CD4-positive, CD25-positive, alpha-beta regulatory T cell (primary cell): Measurements from ENCODE around the gene SIN3B. TPM values are rescaled to one million over a fixed set of nuclear protein-coding genes. Genes with fewer than 3 reads are reported as not detected.
"Not testable (repeated sequence)": the region's sequence is repeated elsewhere in the genome, so short reads cannot be mapped to it uniquely, and the experiment has no call there.

ENCODE experiments used
- ATAC-seq, 2 donors: fragments of 150-1000 bp; cut with Tn5 transposase; one replicate each; pipeline ENCODE4 v1.10.0; 2021; ENCODE audit warnings: low read depth in 2 of 2, moderate number of reproducible peaks in 2 of 2, moderate library complexity in 1 of 2
- DNase-seq, 3 donors: peaks; one replicate each; pipeline versions ENCODE4 v3.0.0 to v3.0.0-alpha.2; 2012 to 2022; ENCODE audit warnings: mixed read lengths in 1 of 3
- H3K27ac ChIP-seq: one replicate; pipeline ENCODE4 v1.7.0; 2013; ENCODE audit warnings: mild to moderate bottlenecking, low read length; ENCODE audit not compliant: insufficient read depth, poor library complexity, severe bottlenecking
- H3K27me3 ChIP-seq: one replicate; pipeline ENCODE4 v1.7.0; 2013; ENCODE audit warnings: low read length; ENCODE audit not compliant: control insufficient read depth, insufficient read depth
- H3K36me3 ChIP-seq: one replicate; pipeline ENCODE4 v1.7.0; 2013; ENCODE audit warnings: mild to moderate bottlenecking, low read length, moderate library complexity; ENCODE audit not compliant: control insufficient read depth, insufficient read depth
- H3K4me1 ChIP-seq: 2 replicates; pipeline ENCODE4 v1.7.0; 2013; ENCODE audit warnings: mild to moderate bottlenecking, low read length; ENCODE audit not compliant: insufficient read depth, control insufficient read depth, poor library complexity, severe bottlenecking
- H3K4me3 ChIP-seq: one replicate; pipeline ENCODE4 v1.7.0; 2013; ENCODE audit warnings: low read depth, mild to moderate bottlenecking, low read length, moderate library complexity
- H3K9me3 ChIP-seq, 2 experiments: 1 replicate in 1 of 2; 2 replicates in 1 of 2; pipeline ENCODE4 v1.7.0; 2013; ENCODE audit warnings: low read length in 2 of 2, mild to moderate bottlenecking in 1 of 2, moderate library complexity in 1 of 2; ENCODE audit not compliant: control insufficient read depth in 2 of 2
- H3K27ac Mint-ChIP-seq, 3 donors: one replicate each; pipeline ENCODE4 v1.8.0; 2020 to 2022; ENCODE audit warnings: mild to moderate bottlenecking in 3 of 3, mixed read lengths in 3 of 3, moderate library complexity in 2 of 3
- H3K27me3 Mint-ChIP-seq: one replicate; pipeline ENCODE4 v1.8.0; 2022; ENCODE audit warnings: mild to moderate bottlenecking, mixed read lengths
- H3K36me3 Mint-ChIP-seq: one replicate; pipeline ENCODE4 v1.8.0; 2020; ENCODE audit warnings: mixed read lengths
- H3K4me1 Mint-ChIP-seq, 4 donors: one replicate each; pipeline ENCODE4 v1.8.0; 2020 to 2022; ENCODE audit warnings: mixed read lengths in 4 of 4, mild to moderate bottlenecking in 1 of 4
- H3K4me3 Mint-ChIP-seq, 4 donors: one replicate each; pipeline ENCODE4 v1.8.0; 2020 to 2022; ENCODE audit warnings: mild to moderate bottlenecking in 4 of 4, mixed read lengths in 4 of 4, moderate library complexity in 3 of 4
- H3K9me3 Mint-ChIP-seq, 7 donors: one replicate each; pipeline ENCODE4 v1.8.0; 2020 to 2022; ENCODE audit warnings: mixed read lengths in 7 of 7, mild to moderate bottlenecking in 3 of 7, moderate library complexity in 2 of 7
- polyA plus RNA-seq, 4 donors: library from polyadenylated mRNA; unstranded; fragments of 300-500 nt; fragmentation: Illumina TruSeq; gene quantifications; one replicate each; pipeline ENCODE4 v1.2.3, GENCODE V29; 2021
- total RNA-seq: library from RNA; stranded (reverse); gene quantifications from one replicate; pipeline ENCODE4 v1.2.3, GENCODE V29; 2022

The SIN3B gene
- total and polyA plus RNA-seq, 5 donors from 2014 or later = 2.2 to 82.3 (median 4.6) TPM

DNA sequence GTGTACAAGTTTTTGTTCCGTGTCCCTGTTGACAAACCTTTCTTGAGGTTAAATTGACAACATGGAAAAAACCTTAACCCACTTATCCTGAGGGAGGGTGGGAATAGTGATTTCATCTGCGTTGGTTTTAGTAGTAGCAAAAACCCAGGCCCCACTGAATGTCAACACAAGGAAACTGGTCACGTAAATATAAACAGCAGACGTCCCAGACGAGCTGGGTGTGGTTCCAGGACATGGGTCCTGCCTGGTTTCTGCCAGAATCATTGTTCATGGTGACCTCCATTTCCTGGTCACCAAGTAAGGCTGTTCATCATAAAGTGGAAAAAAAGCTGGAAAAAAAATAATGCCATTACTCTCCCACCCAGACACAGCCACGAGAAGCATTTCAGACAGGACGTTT is 42.7 kb downstream of the SIN3B start:
- DNase-seq (no peak), ATAC-seq (no peak)
- no peaks in the 10 kb centered on the region for H3K27me3 Mint-ChIP-seq
- no peak overlapping the region for H3K27ac Mint-ChIP-seq
- no peaks in the 10 kb centered on the region for H3K27me3 ChIP-seq
- no peaks in the 10 kb centered on the region for H3K9me3 ChIP-seq
- H3K4me3 Mint-ChIP-seq = no peak overlapping the region
- peaks cover 0 to 18% (median 10%) of the 10 kb centered on the region in 4 donors for H3K4me1 Mint-ChIP-seq
- H3K4me1 ChIP-seq = no peaks in the 10 kb centered on the region
- peaks cover 37% of the 10 kb centered on the region for H3K36me3 Mint-ChIP-seq
- H3K36me3 ChIP-seq = peaks cover 35% of the 10 kb centered on the region
- H3K27ac ChIP-seq = no peak overlapping the region
- H3K4me3 ChIP-seq = no peak overlapping the region
- peaks cover 0 to 3% (median 0%) of the 10 kb centered on the region in 7 donors for H3K9me3 Mint-ChIP-seq

DNA sequence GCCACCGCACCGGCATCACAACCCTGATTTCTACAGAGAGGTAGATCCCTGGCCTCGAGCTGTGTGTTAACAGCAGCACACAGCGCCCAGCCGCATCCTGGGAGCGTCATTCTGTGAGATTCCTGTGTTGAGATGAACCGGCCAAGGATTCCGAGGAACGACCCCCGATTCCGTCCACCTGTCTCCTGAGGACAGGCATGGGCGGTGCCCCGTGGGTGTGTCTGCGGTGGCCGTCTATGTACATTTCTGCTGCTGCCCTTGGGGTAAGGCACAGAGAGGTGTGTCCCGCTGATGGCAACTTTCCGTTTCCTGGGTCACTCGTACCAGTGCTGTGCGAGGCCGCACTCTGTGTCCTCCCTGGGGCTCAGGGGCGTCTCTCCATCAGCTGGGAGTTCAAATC is 43.5 kb downstream of the SIN3B start:
- Histone ChIP-seq H3K27me3 (no peaks in the 10 kb centered on the region), H3K27ac (no peak overlapping the region), H3K4me3 (no peak overlapping the region), H3K4me1 (no peaks in the 10 kb centered on the region), H3K9me3 (no peaks in the 10 kb centered on the region), H3K36me3 (peaks cover 34% of the 10 kb centered on the region)
- ATAC-seq = no peak
- Mint-ChIP-seq H3K36me3 (peaks cover 42% of the 10 kb centered on the region), H3K4me3 (no peak overlapping the region), H3K9me3 (peaks cover 0 to 3% (median 0%) of the 10 kb centered on the region in 7 donors), H3K27me3 (no peaks in the 10 kb centered on the region), H3K4me1 (peaks cover 0 to 18% (median 10%) of the 10 kb centered on the region in 4 donors), H3K27ac (no peak overlapping the region)
- no peak for DNase-seq

DNA sequence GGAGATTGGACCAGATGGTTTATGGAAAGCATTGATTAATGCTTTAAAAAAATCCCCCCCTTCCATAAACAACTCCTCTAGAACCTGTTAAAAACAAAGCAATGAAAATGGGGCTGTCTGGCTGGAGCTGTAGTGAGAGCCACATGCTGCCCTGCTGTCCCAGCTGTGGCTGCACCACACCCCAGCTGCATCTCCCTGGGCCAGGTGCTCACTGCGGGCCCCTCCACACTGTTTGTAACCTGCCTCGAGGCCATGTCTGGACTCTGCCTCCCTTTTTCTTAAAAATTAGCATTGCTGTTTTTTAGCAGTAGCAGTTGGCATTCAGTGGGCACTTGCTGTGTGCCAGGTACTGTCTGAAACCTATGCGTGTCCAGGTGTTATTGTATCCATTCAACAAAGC is 44.4 kb downstream of the SIN3B start:
- peaks cover 36% of the 10 kb centered on the region for H3K36me3 Mint-ChIP-seq
- H3K4me1 Mint-ChIP-seq = peaks cover 0 to 18% (median 10%) of the 10 kb centered on the region in 4 donors
- no peak for ATAC-seq
- H3K9me3 Mint-ChIP-seq = peaks cover 0 to 3% (median 0%) of the 10 kb centered on the region in 7 donors
- Histone ChIP-seq H3K9me3 (no peaks in the 10 kb centered on the region), H3K4me1 (no peaks in the 10 kb centered on the region), H3K27ac (no peak overlapping the region), H3K36me3 (peaks cover 33% of the 10 kb centered on the region), H3K4me3 (no peak overlapping the region), H3K27me3 (no peaks in the 10 kb centered on the region)
- DNase-seq = no peak
- H3K27ac Mint-ChIP-seq = peak overlapping the region in 2 of 3 donors; percentile 81 to 92
- no peaks in the 10 kb centered on the region for H3K27me3 Mint-ChIP-seq
- no peak overlapping the region for H3K4me3 Mint-ChIP-seq

DNA sequence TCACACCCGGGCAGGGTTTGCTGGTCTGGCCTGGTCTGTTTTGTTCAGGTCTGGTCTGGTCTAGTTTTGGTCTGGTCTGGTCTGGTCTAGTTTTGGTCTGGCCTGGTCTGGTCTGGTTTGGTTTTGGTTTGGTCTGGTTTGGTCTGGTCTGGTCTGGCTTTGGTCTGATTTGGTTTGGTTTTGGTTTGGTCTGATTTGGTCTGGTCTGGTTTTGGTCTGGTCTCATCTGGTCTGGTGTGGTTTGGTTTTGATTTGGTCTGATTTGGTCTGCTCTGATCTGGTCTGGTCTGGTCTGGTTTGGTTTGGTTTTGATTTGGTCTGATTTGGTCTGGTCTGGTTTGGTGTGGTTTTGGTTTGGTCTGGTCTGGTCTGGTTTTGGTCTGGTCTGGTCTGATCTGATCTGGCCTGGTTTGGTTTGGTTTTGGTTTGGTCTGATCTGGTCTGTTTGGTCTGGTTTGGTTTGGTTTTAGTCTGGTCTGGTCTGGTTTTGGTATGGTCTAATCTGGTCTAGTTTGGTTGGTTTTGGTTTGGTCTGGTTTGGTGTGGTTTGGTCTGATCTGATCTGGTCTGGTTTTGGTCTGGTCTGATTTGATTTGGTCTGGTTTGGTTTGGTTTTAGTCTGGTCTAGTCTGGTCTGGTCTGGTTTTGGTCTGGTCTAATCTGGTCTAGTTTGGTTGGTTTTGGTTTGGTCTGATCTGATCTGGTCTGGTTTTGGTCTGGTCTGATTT is 45.2 kb downstream of the SIN3B start:
- no peaks in the 10 kb centered on the region for H3K9me3 ChIP-seq
- peaks cover 0 to 18% (median 10%) of the 10 kb centered on the region in 4 donors for H3K4me1 Mint-ChIP-seq
- H3K4me1 ChIP-seq = no peaks in the 10 kb centered on the region
- no peaks in the 10 kb centered on the region for H3K27me3 Mint-ChIP-seq
- peak overlapping the region; percentile 81 to 99 (median 92) for H3K27ac Mint-ChIP-seq
- no peak overlapping the region for H3K4me3 Mint-ChIP-seq
- ATAC-seq = no peak
- peak overlapping the region; percentile 60 for H3K27ac ChIP-seq
- peaks cover 0 to 3% (median 0%) of the 10 kb centered on the region in 7 donors for H3K9me3 Mint-ChIP-seq
- no peak overlapping the region for H3K4me3 ChIP-seq
- no peaks in the 10 kb centered on the region for H3K27me3 ChIP-seq
- DNase-seq = no peak
- peaks cover 41% of the 10 kb centered on the region for H3K36me3 ChIP-seq
- H3K36me3 Mint-ChIP-seq = peaks cover 39% of the 10 kb centered on the region

DNA sequence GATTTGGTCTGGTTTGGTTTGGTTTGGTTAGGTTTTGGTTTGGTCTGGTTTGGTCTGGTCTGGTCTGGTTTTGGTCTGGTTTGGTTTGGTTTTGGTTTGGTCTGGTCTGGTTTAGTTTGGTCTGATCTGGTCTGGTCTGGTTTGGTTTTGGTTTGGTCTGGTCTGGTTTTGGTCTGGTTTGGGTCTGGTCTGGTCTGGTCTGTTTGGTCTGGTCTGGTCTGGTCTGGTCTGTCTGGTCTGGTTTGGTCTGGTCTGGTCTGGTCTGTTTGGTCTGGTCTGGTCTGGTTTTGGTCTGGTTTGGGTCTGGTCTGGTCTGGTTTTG is 45.7 kb downstream of the SIN3B start:
- not testable (repeated sequence) for H3K27me3 Mint-ChIP-seq, DNase-seq, ATAC-seq, H3K4me1 ChIP-seq, H3K4me3 ChIP-seq, H3K9me3 Mint-ChIP-seq, H3K4me3 Mint-ChIP-seq, H3K27me3 ChIP-seq, H3K9me3 ChIP-seq
- Mint-ChIP-seq H3K36me3 (peaks cover 40% of the 10 kb centered on the region), H3K4me1 (peaks cover 0 to 18% (median 10%) of the 10 kb centered on the region in 4 donors), H3K27ac (peak overlapping the region; percentile 81 to 99 (median 92))
- Histone ChIP-seq H3K27ac (peak overlapping the region; percentile 60), H3K36me3 (peaks cover 40% of the 10 kb centered on the region)

DNA sequence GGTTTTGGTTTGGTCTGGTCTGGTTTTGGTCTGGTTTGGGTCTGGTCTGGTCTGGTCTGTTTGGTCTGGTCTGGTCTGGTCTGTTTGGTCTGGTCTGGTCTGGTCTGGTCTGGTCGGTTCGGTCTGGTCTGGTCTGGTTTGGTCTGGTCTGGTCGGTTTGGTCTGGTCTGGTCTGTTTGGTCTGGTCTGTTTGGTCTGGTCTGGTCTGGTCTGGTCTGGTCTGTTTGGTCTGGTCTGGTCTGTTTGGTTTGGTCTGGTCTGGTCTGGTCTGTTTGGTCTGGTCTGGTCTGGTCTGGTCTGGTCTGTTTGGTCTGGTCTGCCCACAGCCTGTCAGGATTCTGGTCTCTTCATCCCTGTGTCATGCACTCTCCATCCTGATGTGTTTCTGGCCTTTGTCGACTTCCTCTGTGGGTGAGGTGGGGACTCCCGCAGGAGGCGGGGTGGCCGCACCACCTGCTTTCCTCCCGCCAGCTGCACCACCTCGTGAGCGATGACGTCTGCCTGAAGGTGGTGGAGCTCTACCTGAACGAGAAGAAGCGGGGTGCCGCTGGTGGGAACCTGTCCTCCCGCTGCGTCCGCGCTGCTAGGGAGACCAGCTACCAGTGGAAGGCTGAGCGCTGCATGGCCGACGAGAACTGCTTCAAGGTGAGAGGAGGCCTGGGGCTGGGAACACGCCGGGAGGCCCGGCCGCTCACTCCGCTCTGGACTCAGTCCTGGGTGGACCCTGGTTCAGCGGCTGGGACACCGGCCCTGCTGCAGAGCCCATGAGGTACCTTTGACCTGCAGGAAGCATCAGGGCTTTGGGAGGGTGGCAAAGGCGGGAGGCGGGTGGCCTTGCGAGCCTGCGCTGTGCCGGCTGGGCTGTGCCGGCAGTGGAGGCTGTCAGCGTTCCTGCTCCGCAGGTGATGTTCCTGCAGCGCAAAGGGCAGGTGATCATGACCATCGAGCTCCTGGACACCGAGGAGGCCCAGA is 46.7 kb downstream of the SIN3B start:
- no peaks in the 10 kb centered on the region for H3K27me3 ChIP-seq
- H3K4me3 ChIP-seq = no peak overlapping the region
- H3K4me1 ChIP-seq = no peaks in the 10 kb centered on the region
- H3K9me3 ChIP-seq = peaks cover 0 to 3% of the 10 kb centered on the region in 2 experiments
- ATAC-seq = no peak
- peak in 1 of 3 donors; percentile 26 for DNase-seq
- H3K9me3 Mint-ChIP-seq = peaks cover 0 to 5% (median 0%) of the 10 kb centered on the region in 7 donors
- peaks cover 0 to 18% (median 10%) of the 10 kb centered on the region in 4 donors for H3K4me1 Mint-ChIP-seq
- no peak overlapping the region for H3K4me3 Mint-ChIP-seq
- no peak overlapping the region for H3K27ac Mint-ChIP-seq
- peaks cover 40% of the 10 kb centered on the region for H3K36me3 ChIP-seq
- H3K27ac ChIP-seq = no peak overlapping the region
- no peaks in the 10 kb centered on the region for H3K27me3 Mint-ChIP-seq
- peaks cover 42% of the 10 kb centered on the region for H3K36me3 Mint-ChIP-seq

DNA sequence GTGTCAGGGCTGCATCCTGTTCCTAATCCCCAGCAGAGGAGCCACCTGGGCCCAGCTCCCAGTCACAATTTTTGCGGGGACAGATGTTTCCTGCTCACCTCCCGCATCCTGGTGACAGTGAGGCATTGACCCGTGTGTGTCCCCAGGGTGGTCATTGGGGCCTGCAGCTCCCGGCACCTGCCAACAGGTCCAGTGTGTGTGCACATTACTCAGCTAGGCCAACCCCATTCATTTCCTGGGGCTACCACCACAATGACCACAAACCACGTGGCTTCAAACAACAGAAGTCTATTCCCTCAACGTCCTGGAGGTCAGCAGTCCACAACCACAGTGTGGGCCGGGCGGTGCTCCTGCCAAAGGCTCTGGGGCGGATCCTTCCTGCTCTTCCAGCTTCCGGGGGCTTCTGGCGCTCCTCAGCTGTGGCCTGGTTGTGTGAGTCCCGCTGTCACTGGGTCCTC is 47.7 kb downstream of the SIN3B start:
- Histone ChIP-seq H3K4me1 (no peaks in the 10 kb centered on the region), H3K27ac (no peak overlapping the region), H3K9me3 (peaks cover 6 to 13% of the 10 kb centered on the region in 2 experiments), H3K4me3 (no peak overlapping the region), H3K27me3 (no peaks in the 10 kb centered on the region), H3K36me3 (peaks cover 31% of the 10 kb centered on the region)
- Mint-ChIP-seq H3K9me3 (peaks cover 0 to 12% (median 2%) of the 10 kb centered on the region in 7 donors), H3K27me3 (no peaks in the 10 kb centered on the region), H3K4me1 (peaks cover 0 to 18% (median 10%) of the 10 kb centered on the region in 4 donors), H3K36me3 (peaks cover 35% of the 10 kb centered on the region), H3K27ac (no peak overlapping the region), H3K4me3 (no peak overlapping the region)
- ATAC-seq (peak in 1 of 2 donors; percentile 15), DNase-seq (no peak)
